ENCODE results near the gene TRIML2. TPM values are rescaled to one million over a fixed set of nuclear protein-coding genes. Genes with fewer than 3 reads are reported as not detected.

Gene TRIML2
- total RNA-seq, 2 donors from 2014 or later: not detected

- ATAC-seq (ENCODE audit: insufficient number of reproducible peaks, low FRiP score, low read depth): no peak
- no peaks in the 10 kb centered on the region for H3K9me3 ChIP-seq
These were observed 66.2 kb downstream of the TRIML2 start for GRCh38 chr4:188043154-188043553.

GRCh38 chr4:188042191-188042590 is 67.2 kb downstream of the TRIML2 start:
- no peak for TF ChIP-seq CTCF (IDR thresholded peaks at IDR 0.05)
- no peaks in the 10 kb centered on the region for H3K27me3 ChIP-seq (replicated peaks; ENCODE audit: insufficient read depth)
- H3K36me3 ChIP-seq: no peaks in the 10 kb centered on the region
- peaks cover 0 to 3% of the 10 kb centered on the region in 2 donors for H3K4me1 ChIP-seq (ENCODE audit: control insufficient read depth in 1 of 2, low read depth in 2 of 2)
- DNase-seq (ENCODE audit: low spot score) (no peak), ATAC-seq (ENCODE audit: insufficient number of reproducible peaks, low FRiP score, low read depth) (no peak)
- H3K27ac ChIP-seq: no peak overlapping the region
- H3K9me3 ChIP-seq: no peaks in the 10 kb centered on the region
- no peak overlapping the region for H3K4me3 ChIP-seq

More at GRCh38 chr4:188043154-188043553, 66.2 kb downstream of the TRIML2 start:
- Histone ChIP-seq H3K36me3 (no peaks in the 10 kb centered on the region), H3K27ac (no peak overlapping the region), H3K27me3 (replicated peaks; ENCODE audit: insufficient read depth) (no peaks in the 10 kb centered on the region), H3K4me3 (no peak overlapping the region), H3K4me1 (ENCODE audit: control insufficient read depth in 1 of 2, low read depth in 2 of 2) (peaks cover 0 to 3% of the 10 kb centered on the region in 2 donors)
- no peak for TF ChIP-seq CTCF (IDR thresholded peaks at IDR 0.05)
- DNase-seq (ENCODE audit: low spot score): no peak

DNA sequence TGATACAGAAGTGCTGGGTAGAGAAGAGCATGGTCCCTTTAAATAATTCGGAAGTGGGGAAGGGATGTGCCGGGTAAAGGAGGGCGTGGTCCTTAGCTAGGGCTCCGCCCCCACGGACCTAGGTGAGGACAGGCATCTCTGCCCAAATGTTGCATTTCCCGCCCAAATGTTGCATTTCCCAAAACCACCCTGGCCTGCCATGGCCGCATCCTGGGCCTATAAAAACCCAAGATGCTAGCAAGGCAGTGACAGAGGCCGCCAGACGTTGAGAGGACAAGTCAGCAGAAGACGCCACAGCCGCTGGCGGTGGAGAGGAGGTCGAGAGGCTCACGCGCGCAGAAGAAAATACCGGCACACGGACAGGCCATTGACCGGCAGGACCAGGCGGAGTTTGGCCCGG is 67.7 kb downstream of the TRIML2 start:
- no peak for DNase-seq (ENCODE audit: low spot score)
- TF ChIP-seq CTCF (IDR thresholded peaks at IDR 0.05): no peak
- peaks cover 0 to 6% of the 10 kb centered on the region in 2 donors for H3K4me1 ChIP-seq (ENCODE audit: control insufficient read depth in 1 of 2, low read depth in 2 of 2)
- H3K27me3 ChIP-seq (replicated peaks; ENCODE audit: insufficient read depth): no peaks in the 10 kb centered on the region
- no peak for ATAC-seq (ENCODE audit: insufficient number of reproducible peaks, low FRiP score, low read depth)
- H3K4me3 ChIP-seq: no peak overlapping the region
- H3K27ac ChIP-seq: no peak overlapping the region
- no peaks in the 10 kb centered on the region for H3K9me3 ChIP-seq
- no peaks in the 10 kb centered on the region for H3K36me3 ChIP-seq

Other genes starting within 250 kb of the TRIML2 start
- gene ZFP42, start 113.8 kb downstream of the TRIML2 start, total RNA-seq: not detected
- gene TRIML1, start 29.8 kb upstream of the TRIML2 start, total RNA-seq: not detected

Data from thoracic aorta (tissue), 2 donors.